Right lobe of liver (tissue), 6 donors: ENCODE data around the gene PAX4. TPM values are rescaled to one million over a fixed set of nuclear protein-coding genes. Genes with fewer than 3 reads are reported as not detected.

Source experiments
- ATAC-seq, 4 donors: fragments of 200-7000 bp; cut with Tn5 transposase; one replicate each; pipeline ENCODE4 v1.9.1; 2020; ENCODE audit warnings: mild to moderate bottlenecking in 4 of 4, moderate library complexity in 4 of 4
- DNase-seq, 3 donors: peaks; one replicate each; pipeline ENCODE4 v3.0.0-alpha.2; 2020
- H3K27ac ChIP-seq, 3 donors: fragments of 200-600 bp; one replicate each; pipeline ENCODE4 v1.8.0; 2022
- H3K27me3 ChIP-seq, 2 donors: fragments of 200-600 bp; one replicate each; pipeline ENCODE4 v1.8.0; 2022
- H3K36me3 ChIP-seq, 4 donors: fragments of 200-600 bp; sonication (generic) in 1 of 4; one replicate each; pipeline versions ENCODE4 v1.5.1 to v1.8.0; 2017 to 2022; ENCODE audit warnings: control low read depth in 1 of 4
- H3K4me1 ChIP-seq, 4 donors: fragments of 200-600 bp; sonication (generic) in 1 of 4; one replicate each; pipeline versions ENCODE4 v1.5.1 to v1.8.0; 2017 to 2022; ENCODE audit warnings: control low read depth in 1 of 4
- H3K4me3 ChIP-seq, 3 donors: fragments of 200-600 bp; one replicate each; pipeline ENCODE4 v1.8.0; 2022
- H3K9me3 ChIP-seq, 4 donors: fragments of 200-600 bp; sonication (generic) in 1 of 4; one replicate each; pipeline versions ENCODE4 v1.5.1 to v1.8.0; 2017 to 2022; ENCODE audit warnings: control low read depth in 1 of 4
- POLR2A ChIP-seq: fragments of 450-650 bp; IDR thresholded peaks from one replicate; pipeline ENCODE4 v1.6.1; 2017; ENCODE audit warnings: antibody characterized with exemption, mild to moderate bottlenecking
- WGBS: methylation state at CpG from one replicate; pipeline ENCODE4 v1.1.6; 2018; ENCODE audit warnings: low coverage, low lambda C conversion rate; ENCODE audit not compliant: insufficient coverage; ENCODE audit errors: missing lambda C conversion rate; 5-methylcytosine and 5-hydroxymethylcytosine counted together
- intact Hi-C, 2 donors: fragments of 100-400 bp; cut with DNase I; formaldehyde crosslinking; loops; one replicate each; pipeline versions ENCODE4 v1.11.2 to v1.14.1; 2022
- long read RNA-seq: library from polyadenylated mRNA; unstranded; transcript quantifications from one replicate; pipeline ENCODE4 v2.0.0, GENCODE V29; 2019
- total RNA-seq, 6 experiments: library from RNA; depleted of rRNA in 2 of 6; stranded (reverse); fragments of >200 nt in 2 of 6; fragmentation: NEBNext Ultra II Directional in 3 of 6; extraction: Animal tissue kit (Norgen Biotek cat#: 25700) in 3 of 6; gene quantifications; one replicate each; pipeline versions ENCODE4 v1.1.0 to v1.2.4, GENCODE V29; 2016 to 2023
- TF ChIP-seq, protein P1 (sequence below), 4 donors: fragments of 200-600 bp in 3 of 4; fragments of 450-650 bp in 1 of 4; IDR thresholded peaks; one replicate each; pipeline versions ENCODE4 v1.5.1 to v1.8.0; 2016 to 2022; ENCODE audit warnings: antibody characterized with exemption in 4 of 4, mild to moderate bottlenecking in 2 of 4
- donor health status: DM: no; HTN: yes; CAD: no.
- donor health status: DM: no; HTN: no; CAD: no.
- donor health status: DM: no; HTN: no; CAD: no.
- donor health status: DM: no; HTN: yes; CAD: no.
- donor health status: DM: no; HTN: yes; CAD: no.

Gene PAX4, protein sequence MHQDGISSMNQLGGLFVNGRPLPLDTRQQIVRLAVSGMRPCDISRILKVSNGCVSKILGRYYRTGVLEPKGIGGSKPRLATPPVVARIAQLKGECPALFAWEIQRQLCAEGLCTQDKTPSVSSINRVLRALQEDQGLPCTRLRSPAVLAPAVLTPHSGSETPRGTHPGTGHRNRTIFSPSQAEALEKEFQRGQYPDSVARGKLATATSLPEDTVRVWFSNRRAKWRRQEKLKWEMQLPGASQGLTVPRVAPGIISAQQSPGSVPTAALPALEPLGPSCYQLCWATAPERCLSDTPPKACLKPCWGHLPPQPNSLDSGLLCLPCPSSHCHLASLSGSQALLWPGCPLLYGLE
- total RNA-seq: not detected
- long read RNA-seq: 0 reads

DNA sequence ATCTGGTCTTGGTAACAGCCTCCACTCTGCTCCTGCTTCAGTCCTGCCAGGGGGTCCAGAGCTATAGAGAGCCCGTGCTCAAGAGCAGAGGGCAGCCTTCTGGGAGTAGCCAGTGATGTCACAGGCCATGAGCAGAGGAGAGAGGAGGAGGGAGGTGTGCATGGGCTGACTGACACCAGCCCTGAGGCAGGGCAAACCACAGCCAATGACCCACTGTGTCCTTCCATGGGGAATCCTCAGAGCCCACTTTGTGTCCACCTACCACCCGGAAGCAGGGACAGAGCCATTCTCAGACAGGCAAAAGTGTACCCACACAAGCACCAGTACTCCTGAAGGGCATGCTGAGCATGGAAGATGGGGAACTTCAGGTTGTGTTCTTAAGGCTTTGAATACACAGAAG, at the start of gene PAX4:
Gene PAX4, minus strand, starts transcription at position 101 of the 400 bp plus-strand sequence. CDS start 2,214 bp downstream, outside the sequence.
- Histone ChIP-seq H3K27ac (no peak within 1 kb of the TSS), H3K27me3 (no peaks in the 10 kb centered on the region), H3K4me3 (no peak within 1 kb of the TSS), H3K4me1 (no peaks in the 10 kb centered on the region), H3K9me3 (no peaks in the 10 kb centered on the region), H3K36me3 (no peaks in the 10 kb centered on the region)
- DNase-seq: no peak
- intact Hi-C loops: no loop called here
- no CpG with 5 or more reads among the region's 2 CpGs for WGBS
- peak in 1 of 4 donors; percentile 6 for ATAC-seq
- no peak for TF ChIP-seq POLR2A
- TF ChIP-seq, protein P1, sequence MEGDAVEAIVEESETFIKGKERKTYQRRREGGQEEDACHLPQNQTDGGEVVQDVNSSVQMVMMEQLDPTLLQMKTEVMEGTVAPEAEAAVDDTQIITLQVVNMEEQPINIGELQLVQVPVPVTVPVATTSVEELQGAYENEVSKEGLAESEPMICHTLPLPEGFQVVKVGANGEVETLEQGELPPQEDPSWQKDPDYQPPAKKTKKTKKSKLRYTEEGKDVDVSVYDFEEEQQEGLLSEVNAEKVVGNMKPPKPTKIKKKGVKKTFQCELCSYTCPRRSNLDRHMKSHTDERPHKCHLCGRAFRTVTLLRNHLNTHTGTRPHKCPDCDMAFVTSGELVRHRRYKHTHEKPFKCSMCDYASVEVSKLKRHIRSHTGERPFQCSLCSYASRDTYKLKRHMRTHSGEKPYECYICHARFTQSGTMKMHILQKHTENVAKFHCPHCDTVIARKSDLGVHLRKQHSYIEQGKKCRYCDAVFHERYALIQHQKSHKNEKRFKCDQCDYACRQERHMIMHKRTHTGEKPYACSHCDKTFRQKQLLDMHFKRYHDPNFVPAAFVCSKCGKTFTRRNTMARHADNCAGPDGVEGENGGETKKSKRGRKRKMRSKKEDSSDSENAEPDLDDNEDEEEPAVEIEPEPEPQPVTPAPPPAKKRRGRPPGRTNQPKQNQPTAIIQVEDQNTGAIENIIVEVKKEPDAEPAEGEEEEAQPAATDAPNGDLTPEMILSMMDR (IDR thresholded peaks at IDR 0.05): no peak

- 86% methylated on average over 3 of the region's 3 CpGs for WGBS
Measured at GRCh38 chr7:127667017-127667670, 49.2 kb upstream of the PAX4 start.

GRCh38 chr7:127666602-127667001, 48.7 kb upstream of the PAX4 start:
- ATAC-seq: no peak

More at GRCh38 chr7:127667017-127667670, 49.2 kb upstream of the PAX4 start:
- DNase-seq: no peak
- no peaks in the 10 kb centered on the region for H3K27me3 ChIP-seq
- no peak overlapping the region for H3K27ac ChIP-seq
- peaks cover 0 to 4% (median 0%) of the 10 kb centered on the region in 4 donors for H3K4me1 ChIP-seq
- TF ChIP-seq, protein P1 (IDR thresholded peaks at IDR 0.05): no peak
- no peak for TF ChIP-seq POLR2A
- no peaks in the 10 kb centered on the region for H3K36me3 ChIP-seq
- H3K4me3 ChIP-seq: no peak overlapping the region
- intact Hi-C loops: no loop called here
- no peak for ATAC-seq
- H3K9me3 ChIP-seq: no peaks in the 10 kb centered on the region

DNA sequence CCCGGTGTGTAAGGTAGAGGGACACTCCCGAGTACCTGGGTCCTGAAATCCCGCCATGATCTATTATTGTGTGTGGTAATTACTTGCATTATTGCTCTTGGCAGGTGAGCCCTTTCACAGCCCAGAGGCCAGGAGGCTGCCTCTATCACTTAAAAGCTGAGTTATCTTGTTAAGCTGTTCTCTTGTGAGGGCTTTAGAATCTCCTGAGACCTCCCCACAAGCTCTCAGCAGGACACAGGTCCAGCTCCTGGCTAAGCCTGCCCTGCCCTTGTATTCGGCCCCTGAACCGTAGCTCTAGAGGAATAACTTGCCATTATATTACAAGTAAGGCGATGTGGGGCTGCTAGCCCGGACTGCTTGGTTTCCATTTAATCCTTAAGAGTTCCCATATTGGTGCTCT, 48.0 kb upstream of the PAX4 start:
- TF ChIP-seq, protein P1 (IDR thresholded peaks at IDR 0.05): no peak
- no peak for TF ChIP-seq POLR2A
- H3K27ac ChIP-seq: no peak overlapping the region
- H3K9me3 ChIP-seq: no peaks in the 10 kb centered on the region
- no peaks in the 10 kb centered on the region for H3K27me3 ChIP-seq
- DNase-seq: no peak
- H3K36me3 ChIP-seq: no peaks in the 10 kb centered on the region
- ATAC-seq: no peak
- no peaks in the 10 kb centered on the region for H3K4me1 ChIP-seq
- intact Hi-C loops: no loop called here
- no peak overlapping the region for H3K4me3 ChIP-seq
- over 99% methylated on average over 7 of the region's 7 CpGs for WGBS

More at GRCh38 chr7:127666602-127667001, 48.7 kb upstream of the PAX4 start:
- Histone ChIP-seq H3K36me3 (no peaks in the 10 kb centered on the region), H3K4me1 (peaks cover 0 to 3% (median 0%) of the 10 kb centered on the region in 4 donors), H3K9me3 (no peaks in the 10 kb centered on the region), H3K27ac (no peak overlapping the region), H3K4me3 (no peak overlapping the region), H3K27me3 (no peaks in the 10 kb centered on the region)
- DNase-seq: no peak
- 78% methylated on average over 4 of the region's 4 CpGs for WGBS
- intact Hi-C loops: no loop called here
- TF ChIP-seq, protein P1 (IDR thresholded peaks at IDR 0.05): no peak
- TF ChIP-seq POLR2A: no peak
